GM10248 (cell line): ENCODE measurements around the gene ZFP91.
A peak's percentile ranks its signal among the peaks of the same experiment; 100 is the strongest.

ENCODE experiments used
- CTCF ChIA-PET: fragments of 300-600 bp; sonication (Branson Sonifier 250); formaldehyde crosslinking; extraction: SDS; loops from one replicate; lab custom pipeline; 2021; ENCODE audit warnings: antibody characterized with exemption; lab: Yijun Ruan, JAX
- POLR2A ChIA-PET: fragments of 350-650 bp; sonication (Branson Sonifier 250); formaldehyde crosslinking; extraction: SDS; loops from one replicate; lab custom pipeline; 2020; ENCODE audit warnings: antibody characterized with exemption; lab: Yijun Ruan, JAX
- DNase-seq: peaks from one replicate; pipeline ENCODE4 v3.0.0; 2012; ENCODE audit errors: extremely low spot score
- CTCF ChIP-seq: IDR thresholded peaks from 2 replicates; pipeline ENCODE4 v1.5.1; 2012; ENCODE audit warnings: mild to moderate bottlenecking, low read depth; ENCODE audit errors: extremely low read depth, missing control alignments, control extremely low read depth

The ZFP91 gene

GRCh38 chr11:58640386-58641023 is 61.6 kb downstream of the ZFP91 start:
- POLR2A ChIA-PET, result no interaction called here
- TF ChIP-seq CTCF, result no peak
- CTCF ChIA-PET, result interaction anchor here (0.8 to 4.6 kb wide), 2 partner anchors 11 kb away, joined by 3 to 64 read pairs; no protein-coding TSS in a partner anchor
- no peak for DNase-seq

GRCh38 chr11:58641341-58641740 is 62.5 kb downstream of the ZFP91 start:
- POLR2A ChIA-PET, result no interaction called here
- CTCF ChIA-PET, result interaction anchor here (1.3 to 7.1 kb wide), 2 partner anchors 11 to 12 kb away, joined by 4 to 93 read pairs; no protein-coding TSS in a partner anchor
- no peak for DNase-seq
- no peak for TF ChIP-seq CTCF

- no peak for TF ChIP-seq CTCF
- CTCF ChIA-PET, result interaction anchor here (1.0 to 7.1 kb wide), 3 partner anchors 11 to 77 kb away, joined by 3 to 93 read pairs (median 4); no protein-coding TSS in a partner anchor
- DNase-seq, result no peak
- POLR2A ChIA-PET, result no interaction called here
Observed at GRCh38 chr11:58641803-58642581, 63.1 kb downstream of the ZFP91 start.

- TF ChIP-seq CTCF, result no peak
- ChIA-PET CTCF (interaction anchor here (1.4 to 7.1 kb wide), 7 partner anchors 8 to 255 kb away, joined by 3 to 93 read pairs (median 6); no protein-coding TSS in a partner anchor), POLR2A (no interaction called here)
- DNase-seq, result no peak
Observed at GRCh38 chr11:58645854-58646253, 67.0 kb downstream of the ZFP91 start.

GRCh38 chr11:58647141-58647699 is 68.4 kb downstream of the ZFP91 start:
- peak; percentile 17 for TF ChIP-seq CTCF
- DNase-seq, result no peak
- ChIA-PET CTCF (interaction anchor here (0.8 to 7.1 kb wide), 18 partner anchors 7 to 511 kb away, joined by 3 to 93 read pairs (median 4); no protein-coding TSS in a partner anchor), POLR2A (no interaction called here)

GRCh38 chr11:58647866-58648265 is 69.0 kb downstream of the ZFP91 start:
- ChIA-PET POLR2A (no interaction called here), CTCF (interaction anchor here (0.9 to 7.1 kb wide), 12 partner anchors 13 to 511 kb away, joined by 3 to 93 read pairs (median 4); no protein-coding TSS in a partner anchor)
- DNase-seq, result no peak
- TF ChIP-seq CTCF, result no peak
